Mesenchymal stem cell (in vitro differentiated cells and primary cell): ENCODE measurements around the gene TEAD2.

Source experiments
- DNase-seq: peaks from one replicate; pipeline ENCODE4 v3.0.0-alpha.2; 2013
- H2AFZ ChIP-seq: one replicate; pipeline ENCODE4 v1.6.1; 2013; ENCODE audit warnings: low read depth, mild to moderate bottlenecking, control low read depth, inconsistent platforms, low read length, moderate library complexity
- H2AK5ac ChIP-seq: 2 replicates; pipeline ENCODE4 v1.6.1; 2013; ENCODE audit warnings: low read length, moderate library complexity, mild to moderate bottlenecking, inconsistent platforms; ENCODE audit not compliant: severe bottlenecking
- H2BK120ac ChIP-seq: one replicate; pipeline ENCODE4 v1.6.1; 2013; ENCODE audit warnings: low read depth, mild to moderate bottlenecking, inconsistent platforms, low read length, moderate library complexity
- H2BK12ac ChIP-seq, 2 experiments: one replicate each; pipeline ENCODE4 v1.6.1; 2013; ENCODE audit warnings: inconsistent platforms in 2 of 2, low read length in 2 of 2, mild to moderate bottlenecking in 2 of 2, moderate library complexity in 2 of 2, control low read depth in 1 of 2
- H2BK15ac ChIP-seq: one replicate; pipeline ENCODE4 v1.6.1; 2013; ENCODE audit warnings: mild to moderate bottlenecking, low read depth, inconsistent platforms; ENCODE audit not compliant: poor library complexity, severe bottlenecking
- H2BK5ac ChIP-seq: 2 replicates; pipeline ENCODE4 v1.6.1; 2013; ENCODE audit warnings: low read depth, mild to moderate bottlenecking, low read length, control low read depth, inconsistent platforms; ENCODE audit not compliant: poor library complexity, severe bottlenecking
- H3K14ac ChIP-seq, 2 experiments: one replicate each; pipeline ENCODE4 v1.6.1; 2013; ENCODE audit warnings: inconsistent platforms in 2 of 2, low read length in 2 of 2, control low read depth in 1 of 2, mild to moderate bottlenecking in 1 of 2, moderate library complexity in 1 of 2
- H3K18ac ChIP-seq, 2 experiments: one replicate each; pipeline ENCODE4 v1.6.1; 2013; ENCODE audit warnings: inconsistent platforms in 2 of 2, low read length in 2 of 2, control low read depth in 1 of 2, low read depth in 1 of 2, mild to moderate bottlenecking in 1 of 2
- H3K23ac ChIP-seq, 2 experiments: one replicate each; pipeline ENCODE4 v1.6.1; 2013; ENCODE audit warnings: inconsistent platforms in 2 of 2, low read length in 2 of 2, mild to moderate bottlenecking in 2 of 2, moderate library complexity in 2 of 2, control low read depth in 1 of 2
- H3K27ac ChIP-seq: 2 replicates; pipeline ENCODE4 v1.5.1; 2013; ENCODE audit warnings: mild to moderate bottlenecking, moderate library complexity, low read length, control low read depth, inconsistent platforms; ENCODE audit not compliant: poor library complexity, severe bottlenecking
- H3K27me3 ChIP-seq, 2 experiments: 2 replicates each; pipeline versions ENCODE4 v1.6.1 to v1.7.0; 2013; ENCODE audit warnings: low read length in 2 of 2, mild to moderate bottlenecking in 2 of 2, moderate library complexity in 2 of 2, control low read depth in 1 of 2, inconsistent platforms in 1 of 2; ENCODE audit not compliant: control insufficient read depth in 1 of 2, insufficient read depth in 1 of 2
- H3K36me3 ChIP-seq, 2 experiments: 2 replicates each; pipeline versions ENCODE4 v1.6.1 to v1.7.0; 2013; ENCODE audit warnings: low read length in 2 of 2, control low read depth in 1 of 2, inconsistent platforms in 1 of 2, low read depth in 1 of 2, mild to moderate bottlenecking in 1 of 2; ENCODE audit not compliant: insufficient read depth in 2 of 2, control insufficient read depth in 1 of 2
- H3K4ac ChIP-seq, 2 experiments: one replicate each; pipeline ENCODE4 v1.6.1; 2013; ENCODE audit warnings: inconsistent platforms in 2 of 2, low read length in 2 of 2, mild to moderate bottlenecking in 2 of 2, moderate library complexity in 2 of 2, control low read depth in 1 of 2, low read depth in 1 of 2
- H3K4me1 ChIP-seq: 2 replicates; pipeline ENCODE4 v1.6.1; 2013; ENCODE audit warnings: low read depth, low read length, control low read depth; ENCODE audit not compliant: control insufficient read depth, insufficient read depth
- H3K4me2 ChIP-seq: 2 replicates; pipeline ENCODE4 v1.6.1; 2013; ENCODE audit warnings: low read length, mild to moderate bottlenecking, inconsistent platforms; ENCODE audit not compliant: poor library complexity, severe bottlenecking
- H3K4me3 ChIP-seq, 2 experiments: 2 replicates each; pipeline versions ENCODE4 v1.5.1 to v1.7.0; 2013; ENCODE audit warnings: low read length in 2 of 2, mild to moderate bottlenecking in 2 of 2, control low read depth in 1 of 2, low read depth in 1 of 2; ENCODE audit not compliant: insufficient read depth in 1 of 2
- H3K79me1 ChIP-seq: replicated peaks from 2 replicates; pipeline ENCODE4 v1.6.1; 2013; ENCODE audit warnings: mild to moderate bottlenecking, control low read depth, low read length, inconsistent platforms; ENCODE audit not compliant: poor library complexity, severe bottlenecking
- H3K9ac ChIP-seq: 2 replicates; pipeline ENCODE4 v1.7.0; 2013; ENCODE audit warnings: mild to moderate bottlenecking, low read length, moderate library complexity
- H3K9me3 ChIP-seq: 2 replicates; pipeline ENCODE4 v1.7.0; 2013; ENCODE audit warnings: mild to moderate bottlenecking, low read length; ENCODE audit not compliant: control insufficient read depth
- H4K8ac ChIP-seq: one replicate; pipeline ENCODE4 v1.6.1; 2013; ENCODE audit warnings: inconsistent platforms, mild to moderate bottlenecking, low read length, moderate library complexity
- H4K91ac ChIP-seq: one replicate; pipeline ENCODE4 v1.6.1; 2013; ENCODE audit warnings: mild to moderate bottlenecking, low read length, inconsistent platforms
- WGBS: methylation state at CpG from one replicate; pipeline ENCODE4 v1.1.7; 2013; ENCODE audit warnings: mixed read lengths; 5-methylcytosine and 5-hydroxymethylcytosine counted together

The TEAD2 gene

DNA sequence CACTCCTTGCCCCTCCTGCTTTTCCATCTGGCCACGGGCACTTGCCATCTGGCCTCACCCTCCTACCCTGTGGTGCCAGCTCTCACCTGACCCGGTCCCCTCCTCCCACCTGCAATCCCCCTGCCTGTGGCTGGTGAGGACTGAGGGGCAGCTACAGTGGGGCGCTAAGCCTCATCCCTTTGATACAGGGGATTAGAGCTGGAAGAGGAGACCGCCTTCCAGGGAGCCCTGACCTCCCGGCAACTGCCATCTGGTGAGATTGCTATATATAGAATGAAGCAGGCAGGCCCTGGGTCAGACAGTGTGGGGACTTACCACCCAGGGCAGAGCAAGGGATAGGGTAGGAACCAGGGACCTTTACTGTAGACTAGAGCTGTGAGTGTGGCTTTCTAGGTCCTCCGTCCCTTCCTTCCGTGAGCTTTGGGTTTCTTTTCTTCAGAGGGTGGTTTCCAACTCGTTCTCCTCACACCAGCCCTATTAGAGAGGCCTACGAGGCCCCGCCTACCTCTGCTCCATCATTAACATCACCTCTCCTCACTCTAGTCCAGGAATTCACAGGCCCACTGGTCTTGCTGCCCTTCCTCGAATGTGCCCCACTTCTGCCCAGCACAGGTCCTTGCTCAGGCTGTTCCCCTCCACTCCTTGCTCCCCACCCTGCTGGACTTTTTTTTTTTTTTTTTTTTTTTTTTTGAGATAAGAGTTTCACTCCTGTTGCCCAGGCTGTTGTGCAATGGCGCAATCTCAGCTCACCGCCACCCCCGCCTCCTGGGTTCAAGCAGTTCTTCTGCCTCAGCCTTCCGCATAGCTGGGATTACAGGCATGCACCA, 33.6 kb upstream of the TEAD2 start:
- H2AFZ ChIP-seq: no peak overlapping the region
- DNase-seq: no peak
- no peak overlapping the region for H3K27ac ChIP-seq
- H3K4me1 ChIP-seq: peaks cover 11% of the 10 kb centered on the region
- H2BK12ac ChIP-seq: no peak overlapping the region
- H3K9me3 ChIP-seq: no peaks in the 10 kb centered on the region
- H3K79me1 ChIP-seq: no peaks in the 10 kb centered on the region
- H2BK120ac ChIP-seq: no peak overlapping the region
- no peak overlapping the region for H3K4me3 ChIP-seq
- no peak overlapping the region for H4K8ac ChIP-seq
- no peak overlapping the region for H3K23ac ChIP-seq
- no peak overlapping the region for H2AK5ac ChIP-seq
- H3K4ac ChIP-seq: no peak overlapping the region
- H3K18ac ChIP-seq: no peak overlapping the region
- H3K27me3 ChIP-seq: peaks cover 19 to 78% of the 10 kb centered on the region in 2 experiments
- no peak overlapping the region for H3K9ac ChIP-seq
- no peaks in the 10 kb centered on the region for H3K36me3 ChIP-seq
- H3K4me2 ChIP-seq: no peak overlapping the region
- no peak overlapping the region for H3K14ac ChIP-seq
- WGBS: 71% methylated on average over 15 of the region's 15 CpGs
- no peak overlapping the region for H2BK15ac ChIP-seq
- no peak overlapping the region for H2BK5ac ChIP-seq
- no peak overlapping the region for H4K91ac ChIP-seq

- no peak overlapping the region for H3K4me2 ChIP-seq
- no peak overlapping the region for H2BK15ac ChIP-seq
- no peak for DNase-seq
- H3K23ac ChIP-seq: no peak overlapping the region
- H3K4me3 ChIP-seq: no peak overlapping the region
- no peaks in the 10 kb centered on the region for H3K36me3 ChIP-seq
- no peak overlapping the region for H2BK12ac ChIP-seq
- H3K79me1 ChIP-seq: no peaks in the 10 kb centered on the region
- no peak overlapping the region for H3K18ac ChIP-seq
- H3K27me3 ChIP-seq: peaks cover 28 to 83% of the 10 kb centered on the region in 2 experiments
- H4K8ac ChIP-seq: no peak overlapping the region
- H3K27ac ChIP-seq: no peak overlapping the region
- 0% methylated on average over 1 of the region's 5 CpGs for WGBS
- peaks cover 9% of the 10 kb centered on the region for H3K4me1 ChIP-seq
- no peak overlapping the region for H2BK120ac ChIP-seq
- no peak overlapping the region for H2AK5ac ChIP-seq
- H3K14ac ChIP-seq: no peak overlapping the region
- H3K9ac ChIP-seq: no peak overlapping the region
- H4K91ac ChIP-seq: no peak overlapping the region
- H2BK5ac ChIP-seq: no peak overlapping the region
- H3K9me3 ChIP-seq: no peaks in the 10 kb centered on the region
- H3K4ac ChIP-seq: no peak overlapping the region
- H2AFZ ChIP-seq: no peak overlapping the region
Observed at GRCh38 chr19:49393881-49394280, 31.7 kb upstream of the TEAD2 start.

- no peak overlapping the region for H2BK15ac ChIP-seq
- H3K14ac ChIP-seq: no peak overlapping the region
- H4K91ac ChIP-seq: no peak overlapping the region
- no peak overlapping the region for H3K9ac ChIP-seq
- peaks cover 1% of the 10 kb centered on the region for H3K4me1 ChIP-seq
- no peak overlapping the region for H3K18ac ChIP-seq
- no peaks in the 10 kb centered on the region for H3K9me3 ChIP-seq
- H2BK12ac ChIP-seq: no peak overlapping the region
- peak overlapping the region; percentile 5 for H2AFZ ChIP-seq
- DNase-seq: peak; percentile 73
- no peak overlapping the region for H2AK5ac ChIP-seq
- H2BK5ac ChIP-seq: no peak overlapping the region
- H4K8ac ChIP-seq: no peak overlapping the region
- H3K4me2 ChIP-seq: no peak overlapping the region
- no peaks in the 10 kb centered on the region for H3K36me3 ChIP-seq
- no peak overlapping the region for H3K4ac ChIP-seq
- H2BK120ac ChIP-seq: no peak overlapping the region
- no peak overlapping the region for H3K23ac ChIP-seq
- no peak overlapping the region for H3K4me3 ChIP-seq
- no peaks in the 10 kb centered on the region for H3K79me1 ChIP-seq
- peaks cover 28 to 72% of the 10 kb centered on the region in 2 experiments for H3K27me3 ChIP-seq
- 42% methylated on average over 14 of the region's 14 CpGs for WGBS
- H3K27ac ChIP-seq: no peak overlapping the region
Observed at GRCh38 chr19:49391581-49392399, 29.6 kb upstream of the TEAD2 start.

GRCh38 chr19:49390929-49391359, 28.7 kb upstream of the TEAD2 start:
- H3K27me3 ChIP-seq: peaks cover 28 to 69% of the 10 kb centered on the region in 2 experiments
- H3K23ac ChIP-seq: no peak overlapping the region
- H3K18ac ChIP-seq: no peak overlapping the region
- H2BK12ac ChIP-seq: no peak overlapping the region
- DNase-seq: no peak
- no peaks in the 10 kb centered on the region for H3K9me3 ChIP-seq
- H3K14ac ChIP-seq: no peak overlapping the region
- H2BK15ac ChIP-seq: no peak overlapping the region
- no peak overlapping the region for H3K4ac ChIP-seq
- H2BK5ac ChIP-seq: no peak overlapping the region
- 73% methylated on average over 9 of the region's 9 CpGs for WGBS
- H3K9ac ChIP-seq: no peak overlapping the region
- H4K8ac ChIP-seq: no peak overlapping the region
- no peak overlapping the region for H3K27ac ChIP-seq
- H3K79me1 ChIP-seq: no peaks in the 10 kb centered on the region
- no peak overlapping the region for H2AK5ac ChIP-seq
- H2AFZ ChIP-seq: no peak overlapping the region
- H3K4me2 ChIP-seq: no peak overlapping the region
- H3K36me3 ChIP-seq: no peaks in the 10 kb centered on the region
- peaks cover 1% of the 10 kb centered on the region for H3K4me1 ChIP-seq
- H3K4me3 ChIP-seq: no peak overlapping the region
- no peak overlapping the region for H4K91ac ChIP-seq
- no peak overlapping the region for H2BK120ac ChIP-seq
